IPS-18a (cell line): ENCODE results near the gene MRPL40.

Experiments
- H3K27ac ChIP-seq: one replicate; pipeline ENCODE4 v1.5.1; 2013; ENCODE audit warnings: low read length
- H3K27me3 ChIP-seq: one replicate; pipeline ENCODE4 v1.6.1; 2013; ENCODE audit warnings: mild to moderate bottlenecking, low read length; ENCODE audit not compliant: control insufficient read depth, insufficient read depth
- H3K36me3 ChIP-seq: one replicate; pipeline ENCODE4 v1.6.1; 2013; ENCODE audit warnings: low read depth, low read length; ENCODE audit not compliant: control insufficient read depth
- H3K4me1 ChIP-seq: one replicate; pipeline ENCODE4 v1.6.1; 2013; ENCODE audit warnings: low read depth, low read length; ENCODE audit not compliant: control insufficient read depth
- H3K4me3 ChIP-seq: one replicate; pipeline ENCODE4 v1.5.1; 2013; ENCODE audit warnings: low read length
- H3K9ac ChIP-seq: one replicate; pipeline ENCODE4 v1.6.1; 2013; ENCODE audit warnings: mild to moderate bottlenecking, low read length, moderate library complexity
- H3K9me3 ChIP-seq: one replicate; pipeline ENCODE4 v1.6.1; 2013; ENCODE audit warnings: low read depth, low read length; ENCODE audit not compliant: control insufficient read depth

Gene MRPL40

DNA sequence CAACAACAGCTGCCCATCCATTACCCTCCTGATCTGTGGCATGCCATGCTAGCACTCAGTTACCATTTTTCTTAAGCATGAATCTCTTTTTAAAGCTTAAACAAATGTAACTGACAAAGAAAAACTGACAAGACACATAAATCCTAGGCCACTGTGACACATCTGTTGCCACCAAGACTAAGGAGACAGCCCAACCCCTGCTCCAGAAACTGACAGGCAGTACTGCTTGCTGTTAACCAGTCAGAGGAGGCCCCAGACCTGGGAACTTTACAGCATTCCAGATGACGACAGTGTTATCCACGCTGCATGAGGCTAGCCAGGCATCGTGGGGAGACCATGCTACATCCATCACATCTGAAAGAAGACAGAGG is 34.6 kb upstream of the MRPL40 start:
- Histone ChIP-seq H3K9ac (no peak overlapping the region), H3K27ac (no peak overlapping the region), H3K4me1 (no peaks in the 10 kb centered on the region), H3K4me3 (no peak overlapping the region), H3K9me3 (no peaks in the 10 kb centered on the region), H3K36me3 (peaks cover 60% of the 10 kb centered on the region), H3K27me3 (no peaks in the 10 kb centered on the region)

DNA sequence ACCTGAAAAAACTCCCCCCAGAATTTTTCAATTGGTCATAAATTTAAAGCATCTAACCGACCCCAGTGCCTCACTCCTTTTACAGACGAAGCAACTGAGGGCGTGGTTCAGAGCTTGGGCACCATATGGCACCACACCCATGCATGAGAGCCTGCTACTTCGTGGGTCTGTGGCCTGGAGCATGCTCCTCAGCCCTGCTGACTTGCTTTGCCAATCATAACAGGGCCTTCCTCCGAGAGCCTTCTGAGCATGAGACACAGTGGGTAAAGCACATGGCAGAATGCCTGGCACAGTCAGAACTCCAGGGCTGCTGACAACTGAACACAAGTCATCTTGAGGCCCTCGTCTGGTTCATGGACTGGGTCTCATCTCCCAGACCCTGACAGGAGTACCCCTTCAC is 34.1 kb upstream of the MRPL40 start:
- H3K27me3 ChIP-seq: no peaks in the 10 kb centered on the region
- no peaks in the 10 kb centered on the region for H3K9me3 ChIP-seq
- H3K27ac ChIP-seq: no peak overlapping the region
- H3K9ac ChIP-seq: no peak overlapping the region
- H3K4me3 ChIP-seq: no peak overlapping the region
- H3K4me1 ChIP-seq: no peaks in the 10 kb centered on the region
- H3K36me3 ChIP-seq: peaks cover 57% of the 10 kb centered on the region

- H3K9ac ChIP-seq: no peak overlapping the region
- no peaks in the 10 kb centered on the region for H3K4me1 ChIP-seq
- no peak overlapping the region for H3K27ac ChIP-seq
- peaks cover 56% of the 10 kb centered on the region for H3K36me3 ChIP-seq
- H3K4me3 ChIP-seq: no peak overlapping the region
- H3K27me3 ChIP-seq: no peaks in the 10 kb centered on the region
- H3K9me3 ChIP-seq: no peaks in the 10 kb centered on the region
These were observed 33.7 kb upstream of the MRPL40 start for GRCh38 chr22:19398652-19399051.

DNA sequence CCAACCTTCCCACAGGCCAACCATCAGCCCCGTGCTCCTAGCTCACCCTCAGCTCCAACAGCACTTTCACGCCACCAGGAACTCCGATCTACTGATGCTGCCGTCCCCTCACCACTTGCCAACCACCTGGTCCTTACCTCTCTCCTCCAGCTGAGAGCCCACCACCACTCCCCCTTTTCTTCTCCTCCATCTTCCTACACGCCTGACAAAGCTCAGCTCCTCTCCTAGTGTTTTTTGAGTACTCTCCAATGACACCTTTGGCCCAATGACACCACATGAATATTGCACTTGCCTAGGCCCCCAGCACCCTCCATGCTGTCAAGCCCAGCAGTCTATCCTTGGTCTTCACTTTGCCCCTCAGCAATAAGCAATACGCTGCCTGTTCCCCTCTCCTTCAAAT is 31.5 kb upstream of the MRPL40 start:
- peaks cover 48% of the 10 kb centered on the region for H3K36me3 ChIP-seq

DNA sequence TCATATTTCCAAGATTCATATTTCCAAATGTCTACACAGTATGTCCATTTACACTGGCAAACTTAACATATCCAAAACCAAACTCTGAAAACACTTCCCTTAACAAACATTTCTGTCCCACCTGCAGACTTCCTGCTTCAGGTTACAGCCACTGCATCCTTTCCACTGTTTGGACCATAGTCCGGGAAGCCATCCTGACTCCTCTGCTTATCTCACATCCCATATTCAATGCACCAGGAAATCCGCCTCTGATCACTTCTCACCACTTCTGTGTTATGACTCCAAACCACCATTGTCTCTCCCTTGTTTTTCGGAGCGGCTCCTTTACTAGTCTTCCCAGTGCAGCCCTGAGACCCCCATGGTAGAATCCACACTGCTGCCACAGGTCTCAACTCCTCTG is 30.9 kb upstream of the MRPL40 start:
- no peaks in the 10 kb centered on the region for H3K4me1 ChIP-seq
- no peak overlapping the region for H3K27ac ChIP-seq
- no peaks in the 10 kb centered on the region for H3K27me3 ChIP-seq
- no peak overlapping the region for H3K9ac ChIP-seq
- H3K9me3 ChIP-seq: no peaks in the 10 kb centered on the region
- H3K4me3 ChIP-seq: no peak overlapping the region
- H3K36me3 ChIP-seq: peaks cover 49% of the 10 kb centered on the region

More for the DNA sequence above, 31.5 kb upstream of the MRPL40 start:
- Histone ChIP-seq H3K27me3 (no peaks in the 10 kb centered on the region), H3K9ac (no peak overlapping the region), H3K4me1 (no peaks in the 10 kb centered on the region), H3K9me3 (no peaks in the 10 kb centered on the region), H3K27ac (no peak overlapping the region), H3K4me3 (no peak overlapping the region)

DNA sequence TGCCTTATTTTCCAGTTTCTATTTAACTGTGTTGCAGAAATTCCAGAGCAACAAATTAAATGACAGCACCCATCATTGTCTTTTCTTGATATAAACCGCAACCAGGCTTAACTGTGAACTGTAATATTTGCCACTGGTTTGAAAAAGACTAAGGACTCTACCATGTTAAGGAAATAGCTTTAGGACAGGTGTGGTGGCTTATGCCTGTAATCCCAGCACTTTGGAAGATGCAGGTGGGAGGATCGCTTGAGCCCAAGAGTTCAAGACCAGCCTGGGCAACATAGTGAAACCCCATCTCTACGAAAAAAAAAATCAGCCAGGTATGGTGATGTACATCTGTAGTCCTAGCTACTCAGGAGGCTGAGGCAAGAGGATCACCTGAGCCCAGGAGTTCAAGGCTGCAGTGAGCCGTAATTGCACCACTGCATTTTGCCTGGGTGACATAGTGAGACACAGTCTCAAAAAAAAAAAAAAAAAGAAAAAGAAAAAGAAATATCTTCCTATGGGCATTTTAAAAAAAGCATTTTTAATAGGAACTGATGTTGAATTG is 29.6 kb upstream of the MRPL40 start:
- Histone ChIP-seq H3K4me3 (no peak overlapping the region), H3K27ac (no peak overlapping the region), H3K27me3 (no peaks in the 10 kb centered on the region), H3K9ac (no peak overlapping the region), H3K36me3 (peaks cover 51% of the 10 kb centered on the region), H3K9me3 (no peaks in the 10 kb centered on the region), H3K4me1 (no peaks in the 10 kb centered on the region)

- H3K9ac ChIP-seq: no peak overlapping the region
- H3K4me3 ChIP-seq: no peak overlapping the region
- no peak overlapping the region for H3K27ac ChIP-seq
- H3K4me1 ChIP-seq: no peaks in the 10 kb centered on the region
- no peaks in the 10 kb centered on the region for H3K9me3 ChIP-seq
- H3K36me3 ChIP-seq: peaks cover 56% of the 10 kb centered on the region
- no peaks in the 10 kb centered on the region for H3K27me3 ChIP-seq
These were observed 27.7 kb upstream of the MRPL40 start for GRCh38 chr22:19404676-19405075.

GRCh38 chr22:19405133-19405532 is 27.2 kb upstream of the MRPL40 start:
- Histone ChIP-seq H3K27ac (no peak overlapping the region), H3K9me3 (no peaks in the 10 kb centered on the region), H3K36me3 (peaks cover 58% of the 10 kb centered on the region)

GRCh38 chr22:19405652-19406051 is 26.7 kb upstream of the MRPL40 start:
- Histone ChIP-seq H3K4me3 (no peak overlapping the region), H3K36me3 (peaks cover 63% of the 10 kb centered on the region), H3K9ac (no peak overlapping the region), H3K27ac (no peak overlapping the region), H3K4me1 (no peaks in the 10 kb centered on the region), H3K9me3 (no peaks in the 10 kb centered on the region), H3K27me3 (no peaks in the 10 kb centered on the region)

More at GRCh38 chr22:19405133-19405532, 27.2 kb upstream of the MRPL40 start:
- Histone ChIP-seq H3K4me1 (no peaks in the 10 kb centered on the region), H3K27me3 (no peaks in the 10 kb centered on the region), H3K4me3 (no peak overlapping the region), H3K9ac (no peak overlapping the region)

DNA sequence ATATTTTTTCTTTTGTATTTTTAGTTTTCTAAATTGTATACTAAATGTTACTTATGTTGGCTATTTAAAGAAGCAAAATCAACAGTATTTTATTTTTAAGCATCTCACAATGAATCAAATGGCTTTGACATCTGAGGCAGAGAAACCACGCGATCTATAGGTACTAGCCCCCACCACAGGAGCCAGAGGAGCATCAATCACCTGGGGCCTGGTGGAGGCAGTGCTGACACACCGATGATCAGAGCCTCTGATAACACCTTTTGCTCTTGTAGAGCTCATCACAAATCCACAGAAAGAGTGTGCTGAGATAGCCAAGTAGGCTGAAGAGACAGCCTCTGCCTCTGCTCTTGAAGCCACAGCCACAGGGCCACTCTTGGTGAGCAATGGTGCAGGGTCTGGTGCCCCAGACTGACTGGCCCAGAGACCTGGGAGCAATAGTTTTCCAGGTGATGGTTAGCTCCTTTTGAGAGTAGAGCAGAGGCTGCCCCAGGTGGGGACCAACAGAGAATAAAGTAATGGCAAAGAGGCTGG is 26.0 kb upstream of the MRPL40 start:
- Histone ChIP-seq H3K9ac (no peak overlapping the region), H3K4me1 (no peaks in the 10 kb centered on the region), H3K4me3 (no peak overlapping the region), H3K9me3 (no peaks in the 10 kb centered on the region), H3K27me3 (no peaks in the 10 kb centered on the region), H3K36me3 (peaks cover 64% of the 10 kb centered on the region), H3K27ac (no peak overlapping the region)

GRCh38 chr22:19406846-19407245 is 25.5 kb upstream of the MRPL40 start:
- Histone ChIP-seq H3K4me1 (no peaks in the 10 kb centered on the region), H3K9me3 (no peaks in the 10 kb centered on the region), H3K4me3 (no peak overlapping the region), H3K9ac (no peak overlapping the region), H3K27me3 (no peaks in the 10 kb centered on the region), H3K36me3 (peaks cover 59% of the 10 kb centered on the region), H3K27ac (no peak overlapping the region)
